D341Med (cell line): ENCODE measurements around the gene RAPH1.

Source experiments
- DNase-seq: peaks from one replicate; pipeline ENCODE4 v3.0.0; 2012; ENCODE audit warnings: low spot score

RAPH1 gene

GRCh38 chr2:203360833-203361430, 174.2 kb downstream of the RAPH1 start:
- no peak for DNase-seq

- DNase-seq: no peak
These were observed 175.7 kb downstream of the RAPH1 start for GRCh38 chr2:203359450-203359849.

GRCh38 chr2:203354966-203355365, 180.1 kb downstream of the RAPH1 start:
- no peak for DNase-seq

GRCh38 chr2:203352604-203353255, 182.4 kb downstream of the RAPH1 start:
- DNase-seq: no peak

GRCh38 chr2:203347375-203347774, 187.7 kb downstream of the RAPH1 start:
- DNase-seq: no peak

- no peak for DNase-seq
These were observed 188.5 kb downstream of the RAPH1 start for GRCh38 chr2:203346612-203347011.

GRCh38 chr2:203344667-203345066, 190.4 kb downstream of the RAPH1 start:
- DNase-seq: no peak
